Measurements from ENCODE around the gene BMPR1B. TPM values are rescaled to one million over a fixed set of nuclear protein-coding genes. Genes with fewer than 3 reads are reported as not detected.

Gene BMPR1B
- total RNA-seq, 2 experiments from 2014 or later: not detected

DNA sequence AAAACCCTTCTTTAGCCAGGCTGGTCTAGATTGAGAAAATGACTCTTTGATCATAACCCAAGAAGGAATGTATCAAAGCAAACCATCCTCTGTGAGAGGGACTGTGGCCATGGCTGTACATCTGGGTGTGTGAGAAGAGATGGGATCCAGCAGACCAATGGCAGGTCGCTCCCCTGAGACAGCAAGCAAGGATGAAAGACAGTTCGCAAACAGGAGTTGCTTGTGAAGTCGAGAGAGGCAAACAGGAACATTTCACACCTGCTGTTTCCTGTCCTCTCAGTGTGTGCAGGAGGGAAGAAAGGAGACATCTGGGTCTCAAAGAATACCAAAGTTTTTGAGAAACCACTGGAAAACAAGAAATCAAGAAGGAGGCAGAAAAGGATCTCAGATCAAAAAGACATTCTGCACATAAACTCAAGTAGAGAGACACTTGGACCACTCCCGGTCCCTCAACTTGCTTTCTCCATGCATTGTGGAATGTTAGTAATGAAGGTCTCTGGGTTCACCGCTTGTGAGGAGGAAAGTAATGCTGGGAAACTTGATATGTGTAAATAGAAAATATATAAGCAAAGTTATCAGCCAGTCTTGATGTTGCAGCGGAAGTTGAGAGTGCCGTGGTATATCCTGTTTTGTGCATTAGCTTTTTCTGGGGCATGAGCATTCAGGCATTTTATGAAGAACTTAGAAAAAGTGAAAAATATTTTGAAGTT lies 327.5 kb downstream of the BMPR1B start:
- DNase-seq: no peak
- CTCF ChIA-PET: interaction anchor here (0.9 kb wide), 1 partner anchor 20 kb away, joined by 3 read pairs; no protein-coding TSS in a partner anchor
- POLR2A ChIA-PET: no interaction called here
- no peak for ATAC-seq
- TF ChIP-seq CTCF (IDR thresholded peaks at IDR 0.05): no peak
- H3K4me1 Mint-ChIP-seq (ENCODE audit: low read depth): peaks cover 5% of the 10 kb centered on the region
- H3K9me3 Mint-ChIP-seq: no peaks in the 10 kb centered on the region
- no peak overlapping the region for H3K4me3 Mint-ChIP-seq
- intact Hi-C loops (cut with micrococcal nuclease): no loop called here
- H3K27ac Mint-ChIP-seq: no peak overlapping the region
- H3K36me3 Mint-ChIP-seq (ENCODE audit: low read depth): no peaks in the 10 kb centered on the region
- peaks cover 3% of the 10 kb centered on the region for H3K27me3 Mint-ChIP-seq

- no peak for DNase-seq
- Mint-ChIP-seq H3K9me3 (no peaks in the 10 kb centered on the region), H3K4me3 (no peak overlapping the region), H3K27me3 (peaks cover 3% of the 10 kb centered on the region), H3K36me3 (ENCODE audit: low read depth) (no peaks in the 10 kb centered on the region), H3K4me1 (ENCODE audit: low read depth) (peaks cover 5% of the 10 kb centered on the region), H3K27ac (no peak overlapping the region)
- CTCF ChIA-PET: interaction anchor here (0.9 to 1.6 kb wide), 2 partner anchors 19 to 39 kb away, joined by 3 to 4 read pairs; no protein-coding TSS in a partner anchor
- no peak for ATAC-seq
- POLR2A ChIA-PET: no interaction called here
- intact Hi-C loops (cut with micrococcal nuclease): no loop called here
- no peak for TF ChIP-seq CTCF (IDR thresholded peaks at IDR 0.05)
These were observed 328.8 kb downstream of the BMPR1B start for GRCh38 chr4:95086551-95086950.

- no peak for TF ChIP-seq CTCF (IDR thresholded peaks at IDR 0.05)
- H3K36me3 Mint-ChIP-seq (ENCODE audit: low read depth): no peaks in the 10 kb centered on the region
- intact Hi-C loops (cut with micrococcal nuclease): no loop called here
- DNase-seq: no peak
- ATAC-seq: no peak
- ChIA-PET POLR2A (no interaction called here), CTCF (interaction anchor here (1.6 kb wide), 1 partner anchor 37 kb away, joined by 4 read pairs; no protein-coding TSS in a partner anchor)
- H3K4me3 Mint-ChIP-seq: no peak overlapping the region
- peaks cover 3% of the 10 kb centered on the region for H3K27me3 Mint-ChIP-seq
- peaks cover 5% of the 10 kb centered on the region for H3K4me1 Mint-ChIP-seq (ENCODE audit: low read depth)
- H3K27ac Mint-ChIP-seq: no peak overlapping the region
- no peaks in the 10 kb centered on the region for H3K9me3 Mint-ChIP-seq
These were observed 330.1 kb downstream of the BMPR1B start for GRCh38 chr4:95087657-95088455.

DNA sequence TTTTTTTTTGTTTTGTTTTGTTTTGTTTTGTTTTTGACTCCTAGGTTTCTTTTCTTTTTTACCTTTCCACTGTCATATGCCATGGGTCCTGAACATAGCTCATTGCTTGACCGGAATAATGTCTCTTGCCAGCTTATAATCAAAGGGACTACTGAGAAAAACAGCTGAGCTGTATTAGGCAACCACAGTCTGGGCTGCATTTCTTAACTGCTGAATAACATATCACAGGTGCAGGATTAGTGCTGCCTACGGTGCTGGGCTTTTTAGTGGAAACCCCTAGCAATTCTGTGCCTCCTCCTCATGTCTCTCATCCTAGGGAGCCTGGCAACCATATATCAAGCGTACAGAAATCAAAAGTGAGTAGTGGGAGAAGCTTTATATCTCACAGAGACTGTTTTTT lies 333.5 kb downstream of the BMPR1B start:
- Mint-ChIP-seq H3K36me3 (ENCODE audit: low read depth) (no peaks in the 10 kb centered on the region), H3K27ac (no peak overlapping the region), H3K27me3 (peaks cover 6% of the 10 kb centered on the region), H3K4me3 (no peak overlapping the region), H3K4me1 (ENCODE audit: low read depth) (no peaks in the 10 kb centered on the region), H3K9me3 (no peaks in the 10 kb centered on the region)
- no peak for TF ChIP-seq CTCF (IDR thresholded peaks at IDR 0.05)
- POLR2A ChIA-PET: no interaction called here
- DNase-seq: no peak
- ATAC-seq: no peak
- intact Hi-C loops (cut with micrococcal nuclease): loop anchor here (10.0 kb wide), 1 partner anchor 466 kb away; no protein-coding TSS in a partner anchor
- CTCF ChIA-PET: interaction anchor here (1.4 kb wide), 1 partner anchor 226 kb away, joined by 3 read pairs; no protein-coding TSS in a partner anchor

DNA sequence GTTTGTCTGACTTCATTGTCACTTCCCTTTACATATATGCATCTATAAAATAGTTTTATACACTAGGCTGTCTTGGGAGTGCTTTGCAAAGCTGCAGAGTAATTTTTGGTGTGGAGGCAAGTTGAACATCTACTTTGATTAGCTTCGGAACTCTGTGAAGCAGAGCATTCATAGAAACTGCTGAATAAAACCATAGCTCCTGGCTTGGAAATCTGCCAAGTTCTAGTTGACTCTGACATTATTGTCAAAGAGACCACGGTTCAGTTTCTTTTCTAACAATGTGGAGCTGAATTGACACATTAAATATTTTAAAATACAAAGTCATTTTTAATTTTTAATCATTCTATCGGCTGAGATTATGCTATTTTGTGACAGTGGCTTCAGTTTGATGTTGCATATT lies 335.0 kb downstream of the BMPR1B start:
- TF ChIP-seq CTCF (IDR thresholded peaks at IDR 0.05): no peak
- ATAC-seq (no peak), DNase-seq (no peak)
- Mint-ChIP-seq H3K4me3 (no peak overlapping the region), H3K27me3 (peaks cover 3% of the 10 kb centered on the region), H3K4me1 (ENCODE audit: low read depth) (no peaks in the 10 kb centered on the region), H3K9me3 (no peaks in the 10 kb centered on the region), H3K27ac (no peak overlapping the region), H3K36me3 (ENCODE audit: low read depth) (no peaks in the 10 kb centered on the region)
- ChIA-PET POLR2A (no interaction called here), CTCF (interaction anchor here (0.5 kb wide), 1 partner anchor 462 kb away, joined by 3 read pairs; no protein-coding TSS in a partner anchor)
- intact Hi-C loops (cut with micrococcal nuclease): loop anchor here (10.0 kb wide), 1 partner anchor 468 kb away; no protein-coding TSS in a partner anchor
